Common myeloid progenitor, CD34-positive (primary cell): ENCODE measurements around the gene POP5.

Source experiments
- CTCF ChIA-PET: fragments of 350-600 bp; sonication (Branson Sonifier 250); formaldehyde crosslinking; loops from one replicate; lab custom pipeline; 2021; ENCODE audit warnings: antibody characterized with exemption; lab: Charles Lee
- POLR2A ChIA-PET: fragments of 350-600 bp; sonication (Branson Sonifier 250); formaldehyde crosslinking; loops from one replicate; lab custom pipeline; 2021; ENCODE audit warnings: antibody characterized with exemption; lab: Charles Lee
- DNase-seq, 3 donors: peaks; one replicate each; pipeline versions ENCODE4 v3.0.0 to v3.0.0-alpha.2; 2013
- H3K27ac ChIP-seq, 2 experiments: 1 replicate in 1 of 2; 2 replicates in 1 of 2; pipeline ENCODE4 v1.7.0; 2013; ENCODE audit warnings: inconsistent platforms in 2 of 2, low read length in 2 of 2, mild to moderate bottlenecking in 2 of 2, low read depth in 1 of 2, moderate library complexity in 1 of 2; ENCODE audit not compliant: severe bottlenecking in 2 of 2, insufficient read depth in 1 of 2, poor library complexity in 1 of 2
- H3K27me3 ChIP-seq, 5 experiments: replicated peaks in 2 of 5; 1 replicate in 3 of 5; 2 replicates in 2 of 5; pipeline versions ENCODE4 v1.6.1 to v1.7.0; 2013; ENCODE audit warnings: low read length in 4 of 5, mild to moderate bottlenecking in 2 of 5, moderate library complexity in 2 of 5, inconsistent platforms in 1 of 5; ENCODE audit not compliant: insufficient read depth in 5 of 5, control insufficient read depth in 4 of 5
- H3K36me3 ChIP-seq, 4 experiments: 1 replicate in 2 of 4; 2 replicates in 2 of 4; pipeline versions ENCODE4 v1.6.1 to v1.7.0; 2013; ENCODE audit warnings: low read length in 3 of 4, control low read depth in 1 of 4, mild to moderate bottlenecking in 1 of 4; ENCODE audit not compliant: control insufficient read depth in 4 of 4, insufficient read depth in 4 of 4
- H3K4me1 ChIP-seq, 4 experiments: 1 replicate in 3 of 4; 2 replicates in 1 of 4; pipeline versions ENCODE4 v1.6.1 to v1.7.1; 2013; ENCODE audit warnings: low read length in 3 of 4, mild to moderate bottlenecking in 3 of 4, control low read depth in 1 of 4, inconsistent platforms in 1 of 4, moderate library complexity in 1 of 4; ENCODE audit not compliant: control insufficient read depth in 4 of 4, insufficient read depth in 4 of 4; ENCODE audit errors: control extremely low read depth in 1 of 4
- H3K4me3 ChIP-seq, 7 experiments: 1 replicate in 4 of 7; 2 replicates in 3 of 7; pipeline versions ENCODE4 v1.5.1 to v1.7.0; 2013; ENCODE audit warnings: mild to moderate bottlenecking in 7 of 7, low read length in 6 of 7, moderate library complexity in 6 of 7, inconsistent platforms in 2 of 7, low read depth in 2 of 7, control low read depth in 1 of 7; ENCODE audit not compliant: insufficient read depth in 4 of 7, control insufficient read depth in 1 of 7; ENCODE audit errors: extremely low read depth in 1 of 7
- H3K9me3 ChIP-seq, 5 experiments: 1 replicate in 4 of 5; 2 replicates in 1 of 5; pipeline versions ENCODE4 v1.6.1 to v1.7.1; 2013; ENCODE audit warnings: low read length in 4 of 5, mild to moderate bottlenecking in 2 of 5, inconsistent platforms in 1 of 5, low read depth in 1 of 5, moderate library complexity in 1 of 5; ENCODE audit not compliant: control insufficient read depth in 4 of 5, insufficient read depth in 2 of 5; ENCODE audit errors: control extremely low read depth in 1 of 5
- WGBS: methylation state at CpG from one replicate; pipeline ENCODE4 v1.1.5; 2013; ENCODE audit not compliant: insufficient coverage; 5-methylcytosine and 5-hydroxymethylcytosine counted together

Gene POP5

GRCh38 chr12:120554678-120555077 is 26.5 kb downstream of the POP5 start:
- WGBS, result 100% methylated on average over 1 of the region's 1 CpG
- no peak overlapping the region for H3K27ac ChIP-seq
- no peak overlapping the region for H3K4me3 ChIP-seq
- no peak for DNase-seq
- POLR2A ChIA-PET, result interaction anchor here (0.6 kb wide), 1 partner anchor 92 kb away, joined by 6 read pairs; no protein-coding TSS in a partner anchor
- no peaks in the 10 kb centered on the region for H3K9me3 ChIP-seq
- CTCF ChIA-PET, result interaction anchor here (0.8 to 1.1 kb wide), 3 partner anchors 9 to 22 kb away, joined by 3 to 5 read pairs (median 4); no protein-coding TSS in a partner anchor
- H3K36me3 ChIP-seq, result peaks cover 16 to 69% (median 41%) of the 10 kb centered on the region in 4 experiments
- peaks cover 0 to 4% (median 0%) of the 10 kb centered on the region in 4 experiments for H3K4me1 ChIP-seq
- no peaks in the 10 kb centered on the region for H3K27me3 ChIP-seq

- no peak for DNase-seq
- Histone ChIP-seq H3K4me3 (no peak overlapping the region), H3K27ac (no peak overlapping the region), H3K9me3 (no peaks in the 10 kb centered on the region), H3K27me3 (no peaks in the 10 kb centered on the region), H3K4me1 (peaks cover 0 to 9% (median 6%) of the 10 kb centered on the region in 4 experiments), H3K36me3 (peaks cover 22 to 58% (median 39%) of the 10 kb centered on the region in 4 experiments)
- CTCF ChIA-PET, result interaction anchor here (0.7 to 1.5 kb wide), 3 partner anchors 8 to 25 kb away, joined by 3 to 5 read pairs (median 4); no protein-coding TSS in a partner anchor
- no CpG with 5 or more reads among the region's 3 CpGs for WGBS
- POLR2A ChIA-PET, result no interaction called here
Measured at GRCh38 chr12:120546050-120546386, 35.2 kb downstream of the POP5 start.

DNA sequence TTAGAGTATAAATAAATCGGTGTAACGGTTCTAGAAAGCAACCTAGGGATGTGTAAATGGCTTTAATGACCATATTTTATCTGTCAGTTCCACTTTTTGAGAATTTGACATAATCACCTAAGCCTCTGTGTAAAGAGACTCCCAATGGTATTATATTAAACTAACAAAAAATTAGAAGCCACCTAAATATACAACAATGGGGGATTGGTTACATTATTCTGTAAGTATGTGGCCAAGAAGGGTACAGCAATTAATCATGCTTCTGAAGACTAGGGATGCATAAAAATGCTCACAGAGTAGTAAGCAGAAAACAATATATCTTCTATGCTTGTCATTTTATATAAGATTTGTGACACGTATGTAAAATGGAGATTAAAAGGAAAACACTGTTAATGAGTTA is 36.5 kb downstream of the POP5 start:
- no peak overlapping the region for H3K27ac ChIP-seq
- ChIA-PET CTCF (interaction anchor here (1.4 to 1.5 kb wide), 2 partner anchors 10 to 45 kb away, joined by 4 to 5 read pairs; no protein-coding TSS in a partner anchor), POLR2A (no interaction called here)
- no peaks in the 10 kb centered on the region for H3K9me3 ChIP-seq
- no peaks in the 10 kb centered on the region for H3K27me3 ChIP-seq
- H3K36me3 ChIP-seq, result peaks cover 22 to 56% (median 34%) of the 10 kb centered on the region in 4 experiments
- DNase-seq, result peak in 1 of 3 donors; percentile 26
- H3K4me1 ChIP-seq, result peaks cover 3 to 22% (median 12%) of the 10 kb centered on the region in 4 experiments
- H3K4me3 ChIP-seq, result no peak overlapping the region
- 80% methylated on average over 1 of the region's 3 CpGs for WGBS

GRCh38 chr12:120542166-120542565 is 39.0 kb downstream of the POP5 start:
- Histone ChIP-seq H3K4me1 (peaks cover 25 to 45% (median 37%) of the 10 kb centered on the region in 4 experiments), H3K27me3 (no peaks in the 10 kb centered on the region), H3K36me3 (peaks cover 12 to 42% (median 22%) of the 10 kb centered on the region in 4 experiments), H3K4me3 (no peak overlapping the region), H3K27ac (no peak overlapping the region), H3K9me3 (no peaks in the 10 kb centered on the region)
- POLR2A ChIA-PET, result no interaction called here
- 83% methylated on average over 4 of the region's 5 CpGs for WGBS
- CTCF ChIA-PET, result no interaction called here
- DNase-seq, result no peak

DNA sequence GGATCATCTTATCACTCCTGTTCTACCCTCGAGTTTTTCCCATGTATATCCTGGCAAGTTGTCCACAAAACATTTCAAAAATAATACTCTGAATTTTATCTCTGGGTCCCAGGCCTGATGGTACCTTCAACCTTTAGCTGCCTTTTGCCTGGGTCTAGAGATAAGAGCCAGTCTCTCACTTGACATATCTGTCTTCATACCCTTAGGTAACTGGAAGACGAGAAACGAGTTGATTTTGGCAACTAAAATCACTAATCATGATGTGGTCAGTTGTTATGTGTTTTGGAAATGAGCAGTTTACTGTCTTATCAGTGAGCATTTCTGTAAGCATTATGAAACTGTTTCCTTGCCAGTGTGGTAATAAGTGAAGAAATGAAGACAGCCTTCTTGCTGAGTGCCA is 40.8 kb downstream of the POP5 start:
- no peaks in the 10 kb centered on the region for H3K9me3 ChIP-seq
- H3K36me3 ChIP-seq, result peaks cover 0 to 33% (median 10%) of the 10 kb centered on the region in 4 experiments
- H3K4me3 ChIP-seq, result peak overlapping the region in 2 of 7 experiments; percentile 3 to 23
- peak overlapping the region in 1 of 2 experiments; percentile 62 for H3K27ac ChIP-seq
- peaks cover 36 to 62% (median 54%) of the 10 kb centered on the region in 4 experiments for H3K4me1 ChIP-seq
- peak; percentile 77 to 94 (median 87) for DNase-seq
- ChIA-PET POLR2A (interaction anchor here (1.9 kb wide), 1 partner anchor 10 kb away, joined by 5 read pairs; no protein-coding TSS in a partner anchor), CTCF (interaction anchor here (0.7 to 1.0 kb wide), 2 partner anchors 41 to 74 kb away, joined by 3 to 4 read pairs; partner anchors contain the start of gene POP5)
- H3K27me3 ChIP-seq, result no peaks in the 10 kb centered on the region
- 0% methylated on average over 1 of the region's 3 CpGs for WGBS

DNA sequence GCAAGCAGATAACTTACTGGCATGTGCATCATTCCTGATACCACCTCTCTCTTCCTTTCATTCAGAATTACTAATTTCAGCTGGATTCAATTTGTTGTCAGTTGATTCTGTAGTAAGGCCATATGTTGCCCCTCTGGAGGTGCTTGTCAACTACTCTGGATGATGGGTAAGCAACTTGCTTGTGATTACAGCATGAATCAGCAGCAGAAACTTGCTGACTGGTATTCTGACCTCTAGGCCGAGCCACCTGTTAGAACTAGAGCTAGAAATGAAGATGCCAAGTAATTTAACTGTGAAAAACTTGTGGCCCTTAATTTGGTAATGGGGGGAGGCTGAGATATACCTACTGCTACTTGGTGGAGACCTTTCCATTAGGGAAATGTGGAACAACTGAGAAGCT is 41.9 kb downstream of the POP5 start:
- Histone ChIP-seq H3K4me1 (peaks cover 40 to 63% (median 56%) of the 10 kb centered on the region in 4 experiments), H3K27ac (peak overlapping the region; percentile 36 to 79), H3K36me3 (peaks cover 0 to 33% (median 10%) of the 10 kb centered on the region in 4 experiments), H3K9me3 (no peaks in the 10 kb centered on the region), H3K27me3 (no peaks in the 10 kb centered on the region), H3K4me3 (peak overlapping the region in 3 of 7 experiments; percentile 9 to 84 (median 67))
- 71% methylated on average over 1 of the region's 1 CpG for WGBS
- DNase-seq, result peak in 1 of 3 donors; percentile 25
- ChIA-PET CTCF (interaction anchor here (0.6 to 2.9 kb wide), 7 partner anchors 10 to 1797 kb away, joined by 3 to 11 read pairs (median 3); partner anchors contain the start of gene COQ5), POLR2A (interaction anchor here (0.6 to 1.9 kb wide), 2 partner anchors 11 to 594 kb away, joined by 3 to 5 read pairs; no protein-coding TSS in a partner anchor)
